Panc1 (cell line): ENCODE measurements around the gene TMEM164.

Experiments used
- CTCF ChIP-seq: fragments of 450-650 bp; IDR thresholded peaks from 2 replicates; pipeline ENCODE4 v1.5.1; 2017; ENCODE audit warnings: mild to moderate bottlenecking
- POLR2AphosphoS5 ChIP-seq: IDR thresholded peaks from 2 replicates; pipeline ENCODE4 v1.6.1; 2012; ENCODE audit warnings: mild to moderate bottlenecking, low read depth, low read length, moderate library complexity
- REST ChIP-seq, 2 experiments: IDR thresholded peaks; 2 replicates each; pipeline ENCODE4 v1.6.1; 2011 to 2012; ENCODE audit warnings: low read depth in 2 of 2, control low read depth in 1 of 2, low read length in 1 of 2, mild to moderate bottlenecking in 1 of 2, moderate library complexity in 1 of 2; ENCODE audit not compliant: insufficient read depth in 1 of 2
- SIN3A ChIP-seq: IDR thresholded peaks from 2 replicates; pipeline ENCODE4 v1.6.1; 2012; ENCODE audit warnings: low read depth, mild to moderate bottlenecking, low read length, moderate library complexity, borderline replicate concordance; ENCODE audit not compliant: insufficient read depth
- TCF7L2 ChIP-seq: IDR thresholded peaks from 2 replicates; pipeline ENCODE4 v1.6.1; 2011; ENCODE audit warnings: mild to moderate bottlenecking, low read depth, low read length, inconsistent platforms

GRCh38 chrX:110059410-110059809 lies 56.5 kb downstream of the TMEM164 start:
- TF ChIP-seq CTCF (no peak), TCF7L2 (no peak), REST (IDR thresholded peaks at IDR 0.05; ENCODE audit: insufficient read depth in 1 of 2, low read depth in 2 of 2, low read length in 1 of 2) (no peak), POLR2AphosphoS5 (no peak), SIN3A (no peak)
